HL-60 (cell line): ENCODE data around the gene SRSF3.
A peak's percentile ranks its signal among the peaks of the same experiment; 100 is the strongest.

Experiments used
- GABPA ChIP-seq: IDR thresholded peaks from 2 replicates; pipeline ENCODE4 v1.6.1; 2012; ENCODE audit warnings: low read depth
- POLR2AphosphoS5 ChIP-seq: IDR thresholded peaks from 2 replicates; pipeline ENCODE4 v1.6.1; 2012; ENCODE audit warnings: low read depth
- SPI1 ChIP-seq: IDR thresholded peaks from 2 replicates; pipeline ENCODE4 v1.6.1; 2012; ENCODE audit warnings: low read depth, mild to moderate bottlenecking, borderline replicate concordance
- TF ChIP-seq, protein P1 (sequence below): IDR thresholded peaks from one replicate; pipeline ENCODE4 v1.5.1; 2011; ENCODE audit warnings: low read length, control low read depth, inconsistent platforms; ENCODE audit not compliant: insufficient read depth
- TF ChIP-seq, protein P2 (sequence below): IDR thresholded peaks from 2 replicates; pipeline ENCODE4 v1.6.1; 2012; ENCODE audit warnings: low read depth; ENCODE audit not compliant: insufficient replicate concordance

DNA sequence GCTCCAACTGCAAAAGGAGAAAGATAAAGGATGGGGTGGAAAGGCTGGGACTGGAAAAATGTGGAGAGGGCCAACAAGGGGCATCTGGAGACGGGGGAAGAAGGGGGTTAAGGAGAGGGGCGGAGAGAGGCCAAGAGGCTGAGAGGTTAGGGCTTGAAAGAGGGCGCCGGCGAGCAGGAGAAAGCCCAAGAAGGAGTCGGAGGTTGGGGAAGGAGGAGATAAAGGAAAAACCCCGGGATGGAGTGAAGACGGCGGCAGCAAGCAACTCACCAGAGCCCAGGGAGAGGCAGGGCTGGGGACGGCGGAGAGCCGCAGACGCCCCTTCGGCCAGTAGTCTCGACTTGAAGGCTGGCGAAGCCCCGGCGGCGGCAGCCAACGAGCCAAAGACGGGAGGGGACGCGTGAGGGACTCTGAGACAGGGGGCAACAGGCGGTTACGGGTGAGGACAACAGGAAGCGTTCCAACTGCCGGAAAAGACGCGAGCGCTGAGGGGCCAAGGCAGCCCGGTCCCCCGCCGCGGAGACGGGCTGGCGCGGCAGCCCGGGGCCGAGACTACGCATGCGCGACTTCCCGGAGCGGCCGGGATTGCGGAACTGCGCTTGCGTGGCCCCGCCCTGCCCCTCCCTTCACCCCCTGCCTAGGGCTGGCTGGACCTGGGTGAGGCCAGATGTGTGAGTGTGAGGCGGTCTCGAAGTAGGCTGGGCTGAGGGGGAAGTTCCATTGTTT, 47.1 kb upstream of the SRSF3 start, which contains the start of gene STK38:
- TF ChIP-seq, protein P1, sequence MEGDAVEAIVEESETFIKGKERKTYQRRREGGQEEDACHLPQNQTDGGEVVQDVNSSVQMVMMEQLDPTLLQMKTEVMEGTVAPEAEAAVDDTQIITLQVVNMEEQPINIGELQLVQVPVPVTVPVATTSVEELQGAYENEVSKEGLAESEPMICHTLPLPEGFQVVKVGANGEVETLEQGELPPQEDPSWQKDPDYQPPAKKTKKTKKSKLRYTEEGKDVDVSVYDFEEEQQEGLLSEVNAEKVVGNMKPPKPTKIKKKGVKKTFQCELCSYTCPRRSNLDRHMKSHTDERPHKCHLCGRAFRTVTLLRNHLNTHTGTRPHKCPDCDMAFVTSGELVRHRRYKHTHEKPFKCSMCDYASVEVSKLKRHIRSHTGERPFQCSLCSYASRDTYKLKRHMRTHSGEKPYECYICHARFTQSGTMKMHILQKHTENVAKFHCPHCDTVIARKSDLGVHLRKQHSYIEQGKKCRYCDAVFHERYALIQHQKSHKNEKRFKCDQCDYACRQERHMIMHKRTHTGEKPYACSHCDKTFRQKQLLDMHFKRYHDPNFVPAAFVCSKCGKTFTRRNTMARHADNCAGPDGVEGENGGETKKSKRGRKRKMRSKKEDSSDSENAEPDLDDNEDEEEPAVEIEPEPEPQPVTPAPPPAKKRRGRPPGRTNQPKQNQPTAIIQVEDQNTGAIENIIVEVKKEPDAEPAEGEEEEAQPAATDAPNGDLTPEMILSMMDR, result no peak
- TF ChIP-seq SPI1, result peak; percentile 50; the same call in 1 of the 2 replicates
- TF ChIP-seq, protein P2, sequence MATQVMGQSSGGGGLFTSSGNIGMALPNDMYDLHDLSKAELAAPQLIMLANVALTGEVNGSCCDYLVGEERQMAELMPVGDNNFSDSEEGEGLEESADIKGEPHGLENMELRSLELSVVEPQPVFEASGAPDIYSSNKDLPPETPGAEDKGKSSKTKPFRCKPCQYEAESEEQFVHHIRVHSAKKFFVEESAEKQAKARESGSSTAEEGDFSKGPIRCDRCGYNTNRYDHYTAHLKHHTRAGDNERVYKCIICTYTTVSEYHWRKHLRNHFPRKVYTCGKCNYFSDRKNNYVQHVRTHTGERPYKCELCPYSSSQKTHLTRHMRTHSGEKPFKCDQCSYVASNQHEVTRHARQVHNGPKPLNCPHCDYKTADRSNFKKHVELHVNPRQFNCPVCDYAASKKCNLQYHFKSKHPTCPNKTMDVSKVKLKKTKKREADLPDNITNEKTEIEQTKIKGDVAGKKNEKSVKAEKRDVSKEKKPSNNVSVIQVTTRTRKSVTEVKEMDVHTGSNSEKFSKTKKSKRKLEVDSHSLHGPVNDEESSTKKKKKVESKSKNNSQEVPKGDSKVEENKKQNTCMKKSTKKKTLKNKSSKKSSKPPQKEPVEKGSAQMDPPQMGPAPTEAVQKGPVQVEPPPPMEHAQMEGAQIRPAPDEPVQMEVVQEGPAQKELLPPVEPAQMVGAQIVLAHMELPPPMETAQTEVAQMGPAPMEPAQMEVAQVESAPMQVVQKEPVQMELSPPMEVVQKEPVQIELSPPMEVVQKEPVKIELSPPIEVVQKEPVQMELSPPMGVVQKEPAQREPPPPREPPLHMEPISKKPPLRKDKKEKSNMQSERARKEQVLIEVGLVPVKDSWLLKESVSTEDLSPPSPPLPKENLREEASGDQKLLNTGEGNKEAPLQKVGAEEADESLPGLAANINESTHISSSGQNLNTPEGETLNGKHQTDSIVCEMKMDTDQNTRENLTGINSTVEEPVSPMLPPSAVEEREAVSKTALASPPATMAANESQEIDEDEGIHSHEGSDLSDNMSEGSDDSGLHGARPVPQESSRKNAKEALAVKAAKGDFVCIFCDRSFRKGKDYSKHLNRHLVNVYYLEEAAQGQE, result no peak
- TF ChIP-seq POLR2AphosphoS5, result peak; percentile 63
- TF ChIP-seq GABPA, result no peak
